Coronary artery (tissue), 2 donors: ENCODE results near the gene SLC22A23.

ENCODE experiments used
- DNase-seq: peaks from one replicate; pipeline ENCODE4 v3.0.0-alpha.2; 2017; ENCODE audit warnings: low spot score
- H3K27ac ChIP-seq, 2 donors: fragments of 200-600 bp; sonication (generic); one replicate each; pipeline ENCODE4 v1.5.1; 2016 to 2019
- H3K4me3 ChIP-seq: fragments of 200-600 bp; sonication (generic); 2 replicates; pipeline ENCODE4 v1.5.1; 2016; ENCODE audit warnings: mild to moderate bottlenecking, moderate library complexity
- CTCF ChIP-seq: fragments of 200-600 bp; sonication (generic); IDR thresholded peaks from one replicate; pipeline ENCODE4 v1.5.1; 2019; ENCODE audit warnings: antibody characterized with exemption

SLC22A23 gene

GRCh38 chr6:3220366-3220765, 236.5 kb downstream of the SLC22A23 start:
- DNase-seq: no peak
- no peak overlapping the region for H3K4me3 ChIP-seq
- no peak overlapping the region for H3K27ac ChIP-seq
- TF ChIP-seq CTCF: no peak
